ENCODE data around the gene PAQR6. TPM values are rescaled to one million over a fixed set of nuclear protein-coding genes. Genes with fewer than 3 reads are reported as not detected.
A peak's percentile ranks its signal among the peaks of the same experiment; 100 is the strongest.

PAQR6 gene
- total RNA-seq, 6 donors from 2014 or later = 1.3 to 10.5 (median 2.9) TPM

DNA sequence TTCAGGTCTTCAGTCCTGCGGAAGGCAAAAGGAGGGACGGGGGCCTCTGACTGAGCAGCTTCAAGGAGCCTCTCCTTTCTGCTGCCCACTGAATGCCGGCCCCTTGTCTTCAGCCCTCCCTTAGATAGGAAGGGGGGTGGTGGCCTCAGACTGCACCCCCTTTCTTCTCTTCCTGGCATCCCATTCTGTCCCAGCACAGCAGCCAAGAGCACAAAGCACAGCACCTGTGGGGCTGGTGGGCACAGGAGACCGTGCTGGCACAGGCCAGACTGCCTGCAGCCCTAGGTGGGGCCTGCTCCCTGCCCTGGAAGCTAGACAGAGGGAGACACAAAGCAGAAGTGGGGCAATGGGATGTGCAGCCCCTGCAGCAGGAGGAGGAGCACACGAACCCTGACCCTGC, 1.7 kb upstream of the PAQR6 start:
- H3K36me3 ChIP-seq = peaks cover 33 to 59% (median 51%) of the 10 kb centered on the region in 4 donors
- H3K9me3 ChIP-seq = no peaks in the 10 kb centered on the region
- peaks cover 18 to 37% (median 33%) of the 10 kb centered on the region in 4 donors for H3K4me1 ChIP-seq
- DNase-seq (peak in 1 of 2 donors; percentile 46), ATAC-seq (ENCODE audit: low FRiP score in 2 of 2) (no peak)
- H3K4me3 ChIP-seq = no peak overlapping the region
- no peak overlapping the region for H3K27ac ChIP-seq
- TF ChIP-seq POLR2AphosphoS5 (IDR thresholded peaks at IDR 0.05) = no peak
- no peak for TF ChIP-seq EP300 (IDR thresholded peaks at IDR 0.05)
- TF ChIP-seq POLR2A (IDR thresholded peaks at IDR 0.05) = no peak
- TF ChIP-seq, protein P1, sequence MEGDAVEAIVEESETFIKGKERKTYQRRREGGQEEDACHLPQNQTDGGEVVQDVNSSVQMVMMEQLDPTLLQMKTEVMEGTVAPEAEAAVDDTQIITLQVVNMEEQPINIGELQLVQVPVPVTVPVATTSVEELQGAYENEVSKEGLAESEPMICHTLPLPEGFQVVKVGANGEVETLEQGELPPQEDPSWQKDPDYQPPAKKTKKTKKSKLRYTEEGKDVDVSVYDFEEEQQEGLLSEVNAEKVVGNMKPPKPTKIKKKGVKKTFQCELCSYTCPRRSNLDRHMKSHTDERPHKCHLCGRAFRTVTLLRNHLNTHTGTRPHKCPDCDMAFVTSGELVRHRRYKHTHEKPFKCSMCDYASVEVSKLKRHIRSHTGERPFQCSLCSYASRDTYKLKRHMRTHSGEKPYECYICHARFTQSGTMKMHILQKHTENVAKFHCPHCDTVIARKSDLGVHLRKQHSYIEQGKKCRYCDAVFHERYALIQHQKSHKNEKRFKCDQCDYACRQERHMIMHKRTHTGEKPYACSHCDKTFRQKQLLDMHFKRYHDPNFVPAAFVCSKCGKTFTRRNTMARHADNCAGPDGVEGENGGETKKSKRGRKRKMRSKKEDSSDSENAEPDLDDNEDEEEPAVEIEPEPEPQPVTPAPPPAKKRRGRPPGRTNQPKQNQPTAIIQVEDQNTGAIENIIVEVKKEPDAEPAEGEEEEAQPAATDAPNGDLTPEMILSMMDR (IDR thresholded peaks at IDR 0.05) = no peak
- 82 to 94% methylated on average over 4 to 5 of the region's 5 CpGs for WGBS, 2 donors
- H3K27me3 ChIP-seq = peaks cover 0 to 8% (median 0%) of the 10 kb centered on the region in 4 donors

GRCh38 chr1:156248323-156248683, 447 bp upstream of the PAQR6 start:
- Histone ChIP-seq H3K27ac (no peak overlapping the region), H3K4me3 (no peak overlapping the region)

GRCh38 chr1:156246781-156247459, 936 bp downstream of the PAQR6 start:
- H3K4me1 ChIP-seq = peaks cover 14 to 35% (median 32%) of the 10 kb centered on the region in 4 donors
- TF ChIP-seq POLR2AphosphoS5 (IDR thresholded peaks at IDR 0.05) = no peak
- TF ChIP-seq, protein P1 (IDR thresholded peaks at IDR 0.05) = no peak
- no peak for TF ChIP-seq EP300 (IDR thresholded peaks at IDR 0.05)
- TF ChIP-seq POLR2A (IDR thresholded peaks at IDR 0.05) = no peak
- 57 to 71% methylated on average over 7 to 16 of the region's 16 CpGs for WGBS, 2 donors
- peak in 1 of 2 donors; percentile 84 for DNase-seq
- H3K27me3 ChIP-seq = peaks cover 0 to 8% (median 0%) of the 10 kb centered on the region in 4 donors
- H3K4me3 ChIP-seq = no peak overlapping the region
- no peak overlapping the region for H3K27ac ChIP-seq
- H3K9me3 ChIP-seq = no peaks in the 10 kb centered on the region
- peaks cover 22 to 44% (median 30%) of the 10 kb centered on the region in 4 donors for H3K36me3 ChIP-seq
- peak in 1 of 2 donors; percentile 52 for ATAC-seq (ENCODE audit: low FRiP score in 2 of 2)

More at GRCh38 chr1:156248323-156248683, 447 bp upstream of the PAQR6 start:
- TF ChIP-seq POLR2A (IDR thresholded peaks at IDR 0.05) = no peak
- no peak for TF ChIP-seq EP300 (IDR thresholded peaks at IDR 0.05)
- no peak for TF ChIP-seq POLR2AphosphoS5 (IDR thresholded peaks at IDR 0.05)
- TF ChIP-seq, protein P1 (IDR thresholded peaks at IDR 0.05) = no peak
- Histone ChIP-seq H3K27me3 (peaks cover 0 to 8% (median 0%) of the 10 kb centered on the region in 4 donors), H3K9me3 (no peaks in the 10 kb centered on the region), H3K4me1 (peaks cover 18 to 37% (median 33%) of the 10 kb centered on the region in 4 donors), H3K36me3 (peaks cover 33 to 51% (median 42%) of the 10 kb centered on the region in 4 donors)
- DNase-seq = no peak
- no peak for ATAC-seq (ENCODE audit: low FRiP score in 2 of 2)
- 58 to 89% methylated on average over 4 of the region's 4 CpGs for WGBS, 2 donors

DNA sequence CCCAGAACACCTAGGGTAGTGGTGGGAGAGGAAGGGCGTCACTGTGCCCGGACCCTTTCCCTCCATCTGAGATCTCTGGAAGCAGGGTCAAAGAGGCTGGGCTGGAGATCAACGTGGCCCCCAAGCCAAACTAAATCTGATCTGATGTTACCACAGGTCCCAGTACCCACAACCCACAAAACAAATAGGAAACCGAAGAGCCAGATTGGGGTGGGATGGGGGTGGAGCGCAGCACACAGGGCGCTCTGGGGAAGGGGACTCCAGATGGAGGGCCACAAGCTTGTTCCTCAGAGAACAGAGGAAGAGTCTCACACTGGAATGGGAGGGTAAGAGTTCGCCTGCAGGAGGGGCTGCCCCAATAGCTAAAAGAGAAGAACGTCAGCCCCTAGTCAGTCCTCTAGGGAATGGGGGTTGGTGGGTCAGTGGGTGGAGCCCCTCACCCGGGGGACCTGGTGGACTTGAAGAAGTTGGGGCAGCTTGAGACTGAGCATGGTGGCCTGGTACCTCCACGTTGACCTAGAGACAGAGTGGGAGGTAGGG, 1.5 kb downstream of the PAQR6 start:
- no peak for DNase-seq
- TF ChIP-seq EP300 (IDR thresholded peaks at IDR 0.05) (no peak), POLR2AphosphoS5 (IDR thresholded peaks at IDR 0.05) (no peak), POLR2A (IDR thresholded peaks at IDR 0.05) (no peak)
- TF ChIP-seq, protein P1 (IDR thresholded peaks at IDR 0.05) = no peak
- no peak for ATAC-seq (ENCODE audit: low FRiP score in 2 of 2)
- Histone ChIP-seq H3K36me3 (peaks cover 16 to 41% (median 26%) of the 10 kb centered on the region in 4 donors), H3K4me3 (peak overlapping the region in 2 of 4 donors; percentile 41 to 42), H3K4me1 (peaks cover 13 to 35% (median 29%) of the 10 kb centered on the region in 4 donors), H3K9me3 (no peaks in the 10 kb centered on the region), H3K27ac (no peak overlapping the region), H3K27me3 (peaks cover 0 to 8% (median 0%) of the 10 kb centered on the region in 4 donors)
- WGBS, 2 donors = 56 to 61% methylated on average over 10 of the region's 10 CpGs

Measured in upper lobe of left lung (tissue), 6 donors.